Hematopoietic multipotent progenitor cell treated with erythropoietin and hydrocortisone succinate and interleukin-3 and kit ligand, for 15 days (in vitro differentiated cells): ENCODE measurements around the gene SCGB1D1.

Experiments used
- DNase-seq: peaks from one replicate; pipeline ENCODE4 v3.0.0-alpha.2; 2015; ENCODE audit warnings: low spot score

Gene SCGB1D1, protein sequence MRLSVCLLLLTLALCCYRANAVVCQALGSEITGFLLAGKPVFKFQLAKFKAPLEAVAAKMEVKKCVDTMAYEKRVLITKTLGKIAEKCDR

DNA sequence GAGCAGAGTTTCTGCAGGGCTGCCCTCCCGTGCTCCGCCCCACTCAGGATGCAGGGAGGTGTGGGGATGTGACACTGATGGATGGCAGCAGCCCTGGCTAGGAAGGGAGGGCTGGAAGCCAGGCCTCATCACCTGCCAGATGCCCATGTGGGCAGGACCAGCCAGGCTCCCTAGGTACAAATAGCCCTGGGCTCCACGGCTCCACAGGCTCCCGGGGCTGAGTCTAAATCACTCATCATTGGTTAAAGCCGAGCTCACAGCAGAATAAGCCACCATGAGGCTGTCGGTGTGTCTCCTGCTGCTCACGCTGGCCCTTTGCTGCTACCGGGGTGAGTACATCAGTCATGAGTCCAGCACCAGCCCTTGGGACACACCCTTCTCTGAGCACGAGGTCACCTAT is at the start of gene SCGB1D1:
SCGB1D1 (plus strand) TSS at position 206 of the 400 bp plus-strand sequence; CDS start at position 275, 69 bp downstream.
- DNase-seq = no peak

DNA sequence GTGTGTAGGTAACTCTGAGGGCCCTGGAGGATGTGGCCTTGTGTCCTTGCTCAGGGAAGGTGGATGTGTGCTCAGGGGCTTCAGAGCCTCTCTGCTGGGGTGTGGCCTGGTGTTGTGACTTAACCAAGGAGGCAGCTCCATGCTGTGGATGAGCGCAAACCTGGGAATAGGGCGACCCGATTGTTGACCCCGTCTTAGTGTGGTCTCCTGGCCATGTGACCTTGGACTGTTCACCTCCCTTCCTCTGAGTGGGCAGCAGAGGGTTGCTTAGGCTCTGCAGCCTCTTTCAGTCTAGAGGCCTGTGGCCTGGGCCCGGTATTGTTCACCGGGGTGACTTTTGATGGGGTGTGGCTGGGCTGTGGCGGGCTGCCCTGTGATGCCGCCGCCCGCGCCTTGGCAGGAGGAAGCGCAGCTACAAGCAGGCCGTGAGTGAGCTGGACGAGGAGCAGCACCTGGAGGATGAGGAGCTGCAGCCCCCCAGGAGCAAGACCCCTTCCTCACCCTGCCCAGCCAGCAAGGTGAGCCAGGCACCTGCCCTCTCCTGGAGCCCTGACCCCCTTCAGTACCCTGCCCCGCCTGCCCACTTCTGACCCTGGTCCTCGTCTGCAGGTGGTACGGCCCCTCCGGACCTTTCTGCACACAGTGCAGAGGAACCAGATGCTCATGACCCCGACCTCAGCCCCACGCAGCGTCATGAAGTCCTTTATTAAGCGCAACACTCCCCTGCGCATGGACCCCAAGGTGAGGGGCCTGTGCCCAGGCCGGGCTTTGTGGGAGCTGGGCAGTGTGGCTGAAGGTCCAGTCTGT is 49.5 kb upstream of the SCGB1D1 start:
- DNase-seq = no peak

DNA sequence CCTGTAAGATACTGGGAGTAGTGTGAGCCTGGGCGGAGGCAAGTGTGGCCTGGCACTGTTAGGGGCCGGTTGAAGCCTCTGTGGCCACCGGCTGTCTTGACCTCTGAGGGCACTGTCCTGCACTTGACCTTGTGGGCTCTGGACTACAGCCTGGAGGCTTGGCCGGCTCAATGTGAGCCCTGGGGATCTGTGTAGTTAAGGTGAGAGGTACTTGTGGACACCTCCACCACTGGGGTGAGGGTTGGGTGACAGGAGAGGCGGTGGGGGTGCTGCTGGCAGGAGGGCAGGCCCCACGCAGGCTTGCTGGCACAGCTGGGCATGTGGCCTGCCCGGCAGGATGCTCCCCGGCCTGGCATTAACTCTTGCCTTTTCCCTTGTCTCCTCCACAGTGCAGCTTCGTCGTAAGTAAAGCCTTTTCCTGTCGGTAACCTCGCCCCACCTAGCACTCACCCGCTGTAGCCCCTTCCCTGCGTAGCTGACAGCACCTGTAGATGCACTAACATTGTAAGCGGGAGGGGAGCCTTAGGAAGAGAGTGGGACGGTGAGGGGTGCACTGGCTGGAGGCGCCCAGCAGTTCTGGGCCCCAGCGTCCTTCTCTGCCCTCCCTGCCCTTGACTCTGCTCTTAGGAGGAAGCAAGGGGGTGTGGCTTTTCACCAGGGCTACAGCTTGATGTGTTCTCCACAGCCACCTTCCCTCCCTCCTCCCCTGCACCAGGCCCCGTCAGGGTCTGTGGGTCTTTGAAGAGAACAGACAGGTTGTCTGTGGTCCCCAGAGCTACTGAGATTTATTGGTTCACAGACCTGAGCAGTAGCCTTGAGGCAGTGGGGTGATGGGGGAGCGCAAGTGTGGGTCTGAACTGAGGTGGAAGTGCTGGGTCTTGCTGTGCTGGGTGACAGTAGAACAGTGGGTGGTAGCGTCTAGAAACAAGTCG is 48.6 kb upstream of the SCGB1D1 start:
- DNase-seq = no peak

DNA sequence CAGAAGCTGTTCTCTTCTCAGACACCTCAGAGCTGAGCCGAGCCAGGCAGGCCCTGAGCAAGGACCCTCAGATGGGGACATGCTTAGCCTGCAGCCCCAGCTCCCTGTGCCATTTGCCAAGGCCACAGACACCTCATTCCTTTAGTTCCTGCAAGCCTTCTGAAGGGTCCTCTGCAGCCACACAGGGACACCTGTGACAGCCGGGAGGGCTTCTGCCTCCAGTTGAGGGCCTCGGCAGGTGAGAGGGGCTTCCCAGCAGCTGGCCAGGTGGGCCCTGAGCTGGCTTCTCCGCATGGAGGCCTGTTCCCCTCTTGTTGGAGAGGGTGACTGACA is 48.0 kb upstream of the SCGB1D1 start:
- DNase-seq = no peak

DNA sequence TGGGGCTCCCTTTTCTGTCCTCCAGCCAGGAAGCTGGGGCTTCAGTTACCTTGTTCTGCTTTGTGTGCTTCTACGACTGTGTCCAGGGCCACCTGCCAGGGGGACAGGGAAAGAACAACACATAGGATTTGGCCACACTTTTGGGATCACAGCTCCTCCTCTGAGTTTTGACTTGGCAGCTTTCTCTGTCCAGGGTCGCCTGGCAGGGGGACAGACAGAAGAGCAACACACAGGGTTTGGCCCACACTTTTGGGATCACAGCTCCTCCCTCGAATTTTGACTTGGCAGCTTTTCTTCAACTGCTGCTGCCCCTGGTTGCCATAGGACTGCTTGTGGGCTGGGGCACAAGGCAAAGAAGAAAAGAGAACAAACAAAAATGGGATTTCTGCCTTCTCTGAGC is 47.1 kb upstream of the SCGB1D1 start:
- DNase-seq = no peak

DNA sequence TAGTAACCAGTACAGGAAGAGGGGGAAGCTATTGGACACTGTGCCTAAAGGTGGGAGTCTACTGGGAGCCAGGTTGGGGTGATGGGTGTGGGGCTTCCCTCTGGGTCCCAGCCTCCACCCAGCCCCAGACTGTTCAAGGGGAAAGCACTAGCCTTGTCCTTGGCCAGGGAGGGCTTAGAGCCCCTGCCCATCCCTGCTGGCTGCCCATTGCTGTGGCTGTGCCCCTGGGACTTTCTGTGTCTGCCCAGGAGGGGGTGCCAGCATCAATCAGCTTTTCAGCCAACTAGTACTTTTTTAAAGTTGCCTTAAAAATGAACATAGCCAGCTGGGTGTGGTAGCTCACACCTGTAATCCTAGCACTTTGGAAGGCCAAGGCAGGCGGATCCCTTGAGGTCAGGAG is 46.3 kb upstream of the SCGB1D1 start:
- DNase-seq = no peak

DNA sequence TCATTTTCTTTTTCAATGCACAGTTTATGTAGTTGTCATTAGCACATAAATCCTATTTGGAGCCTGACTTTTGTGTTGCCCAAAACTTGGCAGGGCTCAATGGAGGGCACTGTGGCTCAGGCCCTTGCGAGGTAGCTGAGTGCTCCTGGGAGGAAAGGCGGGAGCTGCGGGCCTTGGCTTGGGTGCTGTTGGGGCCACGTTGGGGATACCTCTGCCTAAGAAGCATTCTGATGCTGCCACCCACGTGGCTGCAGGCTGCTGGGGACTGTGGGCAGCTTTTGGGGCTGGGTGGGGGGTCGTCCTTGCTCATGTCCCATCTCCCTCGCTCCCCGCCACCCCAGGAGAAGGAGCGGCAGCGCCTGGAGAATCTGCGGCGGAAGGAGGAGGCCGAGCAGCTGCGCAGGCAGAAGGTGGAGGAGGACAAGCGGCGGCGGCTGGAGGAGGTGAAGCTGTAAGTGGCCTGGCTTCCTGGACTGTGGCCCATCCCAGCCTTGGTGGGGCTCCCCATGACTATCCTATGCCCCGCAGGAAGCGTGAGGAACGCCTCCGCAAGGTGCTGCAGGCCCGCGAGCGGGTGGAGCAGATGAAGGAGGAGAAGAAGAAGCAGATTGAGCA is 45.3 kb upstream of the SCGB1D1 start:
- no peak for DNase-seq

DNA sequence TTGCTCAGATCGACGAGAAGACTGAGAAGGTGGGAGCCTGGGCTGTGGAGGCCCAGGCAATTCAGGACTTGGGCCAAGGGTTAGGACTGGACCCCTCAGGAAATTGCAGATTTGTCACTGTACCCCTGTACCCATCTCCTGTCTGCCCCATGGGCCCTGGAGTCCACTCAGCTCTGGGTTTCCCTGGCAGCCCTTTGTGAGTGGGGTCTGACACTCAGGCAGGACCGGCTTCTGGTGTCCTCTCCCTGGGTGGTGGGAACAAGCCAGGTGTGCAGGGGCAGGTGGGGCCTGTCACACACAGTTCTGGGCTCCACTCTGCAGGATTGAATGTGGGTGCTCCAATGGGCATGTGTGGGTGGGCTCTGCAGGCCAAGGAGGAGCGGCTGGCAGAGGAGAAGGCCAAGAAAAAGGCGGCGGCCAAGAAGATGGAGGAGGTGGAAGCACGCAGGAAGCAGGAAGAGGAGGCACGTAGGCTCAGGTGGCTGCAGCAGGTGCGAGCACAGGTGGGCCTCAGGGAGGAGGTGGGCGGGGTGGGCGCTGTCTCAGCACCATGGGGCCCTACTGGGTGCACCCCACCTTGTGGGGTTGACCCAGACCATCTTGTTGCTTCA is 44.6 kb upstream of the SCGB1D1 start:
- DNase-seq = no peak

DNA sequence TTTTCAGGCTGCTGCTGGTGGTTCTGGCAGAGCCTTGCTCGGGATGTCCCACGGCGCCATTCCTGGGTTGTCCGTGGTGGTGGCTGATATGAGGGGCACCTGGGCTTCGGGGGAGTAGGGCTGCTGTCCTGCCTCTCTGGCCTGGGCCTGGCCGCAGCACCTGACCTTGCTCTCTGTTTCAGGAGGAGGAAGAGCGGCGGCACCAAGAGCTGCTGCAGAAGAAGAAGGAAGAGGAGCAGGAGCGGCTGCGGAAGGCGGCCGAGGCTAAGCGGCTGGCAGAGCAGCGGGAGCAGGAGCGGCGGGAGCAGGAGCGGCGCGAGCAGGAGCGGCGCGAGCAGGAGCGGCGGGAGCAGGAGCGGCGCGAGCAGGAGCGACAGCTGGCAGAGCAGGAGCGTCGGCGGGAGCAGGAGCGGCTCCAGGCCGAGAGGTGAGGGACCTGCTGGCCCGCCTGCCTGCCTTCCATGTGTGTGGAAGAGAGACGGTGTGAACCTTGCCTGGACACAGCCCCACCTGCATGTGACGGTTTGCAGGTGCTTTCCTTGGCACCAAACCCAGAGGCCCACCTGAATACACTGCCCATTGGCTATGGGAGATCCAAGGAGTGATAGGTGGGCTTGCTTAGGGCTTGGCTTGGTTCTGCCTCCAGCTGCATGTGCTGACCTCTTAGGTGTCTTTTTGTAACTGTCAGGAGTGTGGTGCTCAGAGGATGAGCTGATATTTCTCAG is 43.4 kb upstream of the SCGB1D1 start:
- DNase-seq = no peak

DNA sequence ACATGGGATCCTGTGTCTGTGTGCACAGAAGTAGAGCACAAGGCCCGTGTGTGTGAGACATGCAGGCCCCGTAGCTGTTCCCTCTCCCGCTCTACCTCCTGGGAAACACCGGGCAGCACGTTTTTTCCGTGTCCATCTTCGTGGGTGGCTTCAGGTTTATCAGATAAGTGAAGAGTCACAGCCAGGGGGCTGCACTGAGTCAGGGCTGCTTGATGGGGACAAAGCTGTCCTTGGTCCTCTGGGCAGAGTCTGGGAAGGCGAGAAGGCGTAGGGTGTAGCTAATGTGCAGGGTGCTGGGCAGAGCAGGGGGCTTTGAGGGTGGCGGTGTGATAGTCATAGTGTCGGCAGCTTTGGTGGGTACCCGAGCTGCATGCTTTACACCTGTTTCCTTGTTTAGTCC is 42.5 kb upstream of the SCGB1D1 start:
- no peak for DNase-seq

DNA sequence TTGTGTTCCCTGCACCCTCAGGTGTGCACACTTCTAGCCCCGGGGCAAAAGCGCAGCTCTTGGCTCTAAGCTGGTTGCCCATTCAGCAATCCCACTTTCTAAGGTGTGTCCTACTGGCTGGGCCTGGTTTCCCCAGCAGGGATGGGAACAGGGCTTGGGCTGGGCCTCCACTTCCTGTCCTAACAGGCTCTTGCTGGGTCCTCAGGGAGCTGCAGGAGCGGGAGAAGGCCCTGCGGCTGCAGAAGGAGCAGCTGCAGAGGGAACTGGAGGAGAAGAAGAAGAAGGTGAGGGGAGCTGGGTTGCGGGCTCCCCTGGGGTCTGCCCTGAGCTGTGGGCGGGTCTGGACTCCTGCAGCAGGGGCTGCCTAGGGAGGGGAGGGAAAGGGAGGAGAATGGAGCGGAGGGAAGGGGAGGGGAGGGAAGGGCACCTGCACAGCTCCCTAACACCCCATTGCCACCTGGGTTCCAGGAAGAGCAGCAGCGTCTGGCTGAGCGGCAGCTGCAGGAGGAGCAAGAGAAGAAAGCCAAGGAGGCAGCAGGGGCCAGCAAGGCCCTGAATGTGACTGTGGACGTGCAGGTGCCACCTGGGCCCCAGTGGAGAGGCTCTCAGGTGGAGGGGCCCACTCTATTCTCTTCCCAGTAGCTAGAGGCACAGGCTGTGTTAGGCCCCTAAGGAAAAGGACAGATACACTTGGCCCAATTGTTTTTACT is 41.6 kb upstream of the SCGB1D1 start:
- DNase-seq = no peak

DNA sequence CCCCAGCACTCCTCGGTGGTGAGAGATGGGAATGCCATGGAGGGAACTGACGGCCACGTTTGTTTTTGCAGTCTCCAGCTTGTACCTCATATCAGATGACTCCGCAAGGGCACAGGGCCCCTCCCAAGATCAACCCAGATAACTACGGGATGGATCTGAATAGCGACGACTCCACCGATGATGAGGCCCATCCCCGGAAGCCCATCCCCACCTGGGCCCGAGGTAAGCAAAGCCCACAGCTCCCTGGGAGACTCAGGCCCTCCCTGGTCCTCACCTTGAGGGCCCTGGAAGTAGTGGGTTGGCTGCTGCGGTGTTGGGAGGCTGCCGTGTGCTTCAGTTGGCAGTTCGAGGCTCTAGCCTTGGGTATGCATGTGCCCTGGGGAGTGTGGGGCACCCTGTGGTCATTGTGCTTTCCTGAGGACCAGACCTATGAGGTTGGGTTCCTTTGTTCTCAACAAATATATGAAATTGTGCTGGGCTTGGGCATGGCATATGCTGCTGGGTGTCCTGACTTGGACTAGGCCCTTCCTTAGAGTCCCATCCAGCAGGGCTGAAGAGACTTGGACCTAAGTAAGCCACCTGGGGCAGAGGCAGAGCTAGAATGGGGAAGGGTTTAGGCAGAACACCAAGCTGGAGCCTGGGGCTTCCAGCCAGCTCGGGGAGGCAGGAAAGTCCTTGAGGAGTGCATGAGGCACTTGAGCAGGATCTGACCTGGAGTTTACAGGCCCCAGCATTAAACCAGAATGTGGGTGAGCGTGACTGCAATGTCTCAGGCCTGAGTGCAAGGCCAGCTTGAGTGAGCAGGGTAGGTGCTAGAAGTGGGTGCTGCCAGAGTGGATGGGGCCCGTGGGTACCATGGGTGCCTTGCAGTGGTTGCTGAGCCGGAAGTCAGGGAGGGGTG is 39.8 kb upstream of the SCGB1D1 start:
- DNase-seq = no peak

DNA sequence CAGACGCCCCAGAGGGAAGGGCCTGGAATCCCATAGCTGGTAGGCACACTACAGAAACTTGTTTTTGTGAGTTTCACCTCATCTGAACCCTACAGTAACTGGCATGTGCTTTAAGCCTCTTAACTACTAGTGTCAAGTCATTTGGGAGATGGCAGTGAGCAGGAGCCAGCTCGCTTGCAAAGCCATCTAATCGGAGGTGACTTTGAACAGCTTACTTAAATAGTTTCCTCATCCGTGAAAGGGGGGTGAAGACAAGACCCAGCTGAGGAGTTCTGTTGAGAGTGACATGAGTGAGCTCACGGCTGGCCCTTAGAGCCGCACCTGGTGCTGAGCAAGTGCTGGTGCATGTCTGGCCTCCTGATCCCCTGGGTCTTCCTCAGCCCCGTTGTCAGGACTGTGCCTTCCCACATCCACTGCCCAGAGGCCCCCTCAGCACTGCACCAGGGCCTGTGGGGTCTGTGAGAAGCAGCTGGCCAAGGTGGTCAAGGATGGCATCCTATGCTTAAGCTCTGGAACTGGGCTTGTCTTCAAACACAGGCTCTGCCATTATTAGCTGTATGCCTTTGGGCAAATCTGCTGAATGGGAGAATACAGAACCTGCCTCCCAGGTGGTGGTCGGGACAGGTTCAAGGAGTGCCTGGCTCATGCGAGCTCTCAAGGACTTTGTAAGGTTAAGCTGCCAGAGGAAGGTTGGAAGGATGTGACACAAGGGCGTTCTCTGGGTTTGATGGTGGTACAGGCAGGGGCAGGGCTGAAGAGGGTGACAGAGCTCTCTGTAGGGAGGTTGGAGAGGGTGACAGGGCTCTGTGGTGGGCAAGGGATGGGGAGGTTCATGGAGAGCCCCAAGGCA is 38.9 kb upstream of the SCGB1D1 start:
- DNase-seq = no peak

DNA sequence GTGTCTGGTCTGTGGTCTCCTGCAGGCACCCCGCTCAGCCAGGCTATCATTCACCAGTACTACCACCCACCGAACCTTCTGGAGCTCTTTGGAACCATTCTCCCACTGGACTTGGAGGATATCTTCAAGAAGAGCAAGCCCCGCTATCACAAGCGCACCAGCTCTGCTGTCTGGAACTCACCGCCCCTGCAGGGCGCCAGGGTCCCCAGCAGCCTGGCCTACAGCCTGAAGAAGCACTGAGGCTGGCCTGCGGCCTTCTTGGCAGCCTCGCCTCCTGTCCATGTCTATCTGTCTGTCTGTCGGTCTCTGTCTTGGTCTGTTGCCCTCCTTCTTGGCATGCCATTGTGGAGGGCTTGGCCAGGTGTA is 38.3 kb upstream of the SCGB1D1 start:
- DNase-seq = no peak

DNA sequence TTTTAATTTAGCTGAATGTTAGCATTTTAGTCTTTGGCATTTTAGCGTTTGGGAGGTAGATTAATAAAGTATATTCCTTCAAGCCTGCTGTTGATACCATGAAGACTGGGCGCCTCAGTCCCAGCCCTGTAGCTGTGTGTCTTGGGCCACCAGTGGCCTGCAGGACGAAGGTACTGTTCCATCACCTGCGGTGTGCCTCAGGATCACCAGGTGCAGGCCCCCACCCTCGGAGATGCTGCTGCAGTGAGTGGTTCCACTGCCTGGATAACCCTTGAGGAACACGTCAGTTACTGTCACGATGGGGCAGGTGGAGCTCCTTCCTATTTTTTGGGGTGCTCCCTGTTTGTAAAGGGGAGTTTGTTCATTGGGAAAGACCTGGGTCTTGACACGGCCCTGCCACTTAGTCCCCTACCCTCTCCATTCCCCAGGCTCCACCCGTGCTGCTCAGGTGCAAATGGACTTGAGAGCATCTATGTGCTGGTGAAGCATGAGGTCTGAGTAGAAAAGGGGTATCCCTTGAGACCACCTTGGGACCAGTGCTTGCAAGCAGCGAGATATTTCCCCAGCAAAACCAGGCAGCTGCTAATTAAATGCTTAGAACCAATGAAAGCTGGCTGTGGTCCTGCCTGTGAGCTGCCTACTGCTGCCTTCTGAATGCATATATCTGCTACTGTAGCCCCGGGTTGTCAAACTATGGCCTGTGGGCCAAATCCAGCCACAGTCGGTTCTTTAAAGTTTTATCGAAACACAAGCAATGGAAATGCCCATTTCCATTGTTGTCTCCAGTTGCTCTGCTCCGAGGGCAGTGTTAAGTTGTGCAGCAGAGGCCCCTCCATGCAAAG is 37.5 kb upstream of the SCGB1D1 start:
- no peak for DNase-seq

DNA sequence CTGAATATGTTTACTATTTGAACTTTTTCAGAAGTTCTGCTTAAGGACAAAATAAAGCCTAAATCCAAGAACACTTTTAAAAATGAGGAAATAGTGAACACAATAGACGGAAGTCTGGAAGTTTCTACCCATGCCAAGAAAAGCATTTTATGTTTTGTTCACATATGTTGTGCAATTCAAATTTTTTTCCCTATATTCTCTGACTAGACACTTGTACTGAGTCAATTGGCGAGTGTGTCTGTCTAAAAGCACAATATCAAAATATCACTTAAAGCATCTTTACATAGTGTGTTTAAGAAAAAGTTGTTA is 37.0 kb upstream of the SCGB1D1 start:
- DNase-seq = no peak

DNA sequence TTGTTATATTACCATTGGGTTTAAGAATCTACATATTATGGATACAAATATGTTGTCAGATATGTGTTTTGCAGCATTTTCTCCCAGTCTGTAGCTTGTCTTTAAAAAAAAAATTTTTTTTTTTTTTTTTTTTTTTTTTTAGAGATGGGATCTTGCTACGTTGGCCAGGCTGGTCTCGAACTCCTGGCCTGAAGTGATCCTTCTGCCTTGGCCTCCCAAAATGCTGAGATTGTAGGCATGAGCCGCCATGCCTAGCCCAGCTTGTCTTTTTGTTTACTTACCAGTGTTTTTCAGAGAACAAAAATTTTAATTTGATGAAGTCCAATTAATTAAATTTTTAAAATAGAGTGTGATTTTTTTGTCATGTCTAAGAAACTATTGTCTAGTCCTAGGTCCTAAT is 36.4 kb upstream of the SCGB1D1 start:
- no peak for DNase-seq

DNA sequence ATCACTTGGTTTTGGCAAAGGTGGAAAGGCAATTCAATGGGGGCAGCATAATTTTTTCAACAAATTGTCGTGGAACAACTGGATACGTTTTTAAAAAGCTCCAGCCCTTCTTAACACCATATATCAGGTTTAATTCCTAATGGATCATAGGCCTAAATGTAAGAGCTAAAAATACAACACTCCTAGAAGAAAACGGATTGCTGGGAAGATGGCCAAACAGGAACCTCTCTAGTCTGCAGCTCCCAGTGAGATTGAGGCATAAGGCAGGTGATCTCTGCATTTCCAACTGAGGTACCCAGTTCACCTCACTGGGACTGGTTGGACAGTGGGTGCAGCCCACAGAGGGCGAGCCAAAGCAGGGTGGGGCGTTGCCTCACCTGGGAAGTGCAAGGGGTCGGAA is 32.4 kb upstream of the SCGB1D1 start:
- DNase-seq = no peak
